ENCODE measurements around the gene ARSJ. TPM values are rescaled to one million over a fixed set of nuclear protein-coding genes. Genes with fewer than 3 reads are reported as not detected.

ARSJ gene
- total RNA-seq, 1 experiment from 2014 or later = 50.7 TPM

GRCh38 chr4:113869743-113870375, 109.6 kb downstream of the ARSJ start:
- no peak overlapping the region for H3K4me3 Mint-ChIP-seq (ENCODE audit: unreplicated experiment)
- TF ChIP-seq CTCF (IDR thresholded peaks at IDR 0.05; ENCODE audit: unreplicated experiment) = no peak
- BruUV-seq (replicated peaks) = no TSS peak
- DNase-seq (ENCODE audit: unreplicated experiment) = peak; percentile 72
- peaks cover 6% of the 10 kb centered on the region for H3K4me1 Mint-ChIP-seq (ENCODE audit: insufficient read depth, unreplicated experiment)
- intact Hi-C loops (cut with micrococcal nuclease) = no loop called here
- H3K36me3 Mint-ChIP-seq (ENCODE audit: insufficient read depth, unreplicated experiment) = no peaks in the 10 kb centered on the region
- no peaks in the 10 kb centered on the region for H3K27me3 Mint-ChIP-seq (ENCODE audit: insufficient read depth, unreplicated experiment)
- no peak overlapping the region for H3K27ac Mint-ChIP-seq (ENCODE audit: low read depth, unreplicated experiment)
- POLR2A ChIA-PET = no interaction called here
- H3K9me3 Mint-ChIP-seq (ENCODE audit: unreplicated experiment) = no peaks in the 10 kb centered on the region
- CTCF ChIA-PET = no interaction called here

- intact Hi-C loops (cut with micrococcal nuclease) = no loop called here
Observed at GRCh38 chr4:113866611-113867010, 112.8 kb downstream of the ARSJ start.

GRCh38 chr4:113858924-113859323, 120.5 kb downstream of the ARSJ start:
- Mint-ChIP-seq H3K27me3 (ENCODE audit: insufficient read depth, unreplicated experiment) (no peaks in the 10 kb centered on the region), H3K36me3 (ENCODE audit: insufficient read depth, unreplicated experiment) (no peaks in the 10 kb centered on the region), H3K4me3 (ENCODE audit: unreplicated experiment) (no peak overlapping the region), H3K27ac (ENCODE audit: low read depth, unreplicated experiment) (no peak overlapping the region), H3K9me3 (ENCODE audit: unreplicated experiment) (no peaks in the 10 kb centered on the region), H3K4me1 (ENCODE audit: insufficient read depth, unreplicated experiment) (no peaks in the 10 kb centered on the region)
- TF ChIP-seq CTCF (IDR thresholded peaks at IDR 0.05; ENCODE audit: unreplicated experiment) = no peak
- no peak for DNase-seq (ENCODE audit: unreplicated experiment)
- intact Hi-C loops (cut with micrococcal nuclease) = no loop called here
- CTCF ChIA-PET = no interaction called here
- POLR2A ChIA-PET = interaction anchor here (0.7 kb wide), 1 partner anchor 20 kb away, joined by 3 read pairs; no protein-coding TSS in a partner anchor
- BruUV-seq (replicated peaks) = no TSS peak

More at GRCh38 chr4:113866611-113867010, 112.8 kb downstream of the ARSJ start:
- no TSS peak for BruUV-seq (replicated peaks)
- no peak for DNase-seq (ENCODE audit: unreplicated experiment)
- Mint-ChIP-seq H3K4me3 (ENCODE audit: unreplicated experiment) (no peak overlapping the region), H3K9me3 (ENCODE audit: unreplicated experiment) (no peaks in the 10 kb centered on the region), H3K4me1 (ENCODE audit: insufficient read depth, unreplicated experiment) (peaks cover 6% of the 10 kb centered on the region), H3K27ac (ENCODE audit: low read depth, unreplicated experiment) (no peak overlapping the region), H3K36me3 (ENCODE audit: insufficient read depth, unreplicated experiment) (no peaks in the 10 kb centered on the region), H3K27me3 (ENCODE audit: insufficient read depth, unreplicated experiment) (no peaks in the 10 kb centered on the region)
- ChIA-PET CTCF (interaction anchor here (0.6 kb wide), 1 partner anchor 519 kb away, joined by 3 read pairs; no protein-coding TSS in a partner anchor), POLR2A (interaction anchor here (1.1 kb wide), 1 partner anchor 104 kb away, joined by 4 read pairs; no protein-coding TSS in a partner anchor)
- TF ChIP-seq CTCF (IDR thresholded peaks at IDR 0.05; ENCODE audit: unreplicated experiment) = no peak

- H3K4me1 Mint-ChIP-seq (ENCODE audit: insufficient read depth, unreplicated experiment) = peaks cover 10% of the 10 kb centered on the region
- no peaks in the 10 kb centered on the region for H3K9me3 Mint-ChIP-seq (ENCODE audit: unreplicated experiment)
- H3K4me3 Mint-ChIP-seq (ENCODE audit: unreplicated experiment) = no peak overlapping the region
- POLR2A ChIA-PET = no interaction called here
- no TSS peak for BruUV-seq (replicated peaks)
- intact Hi-C loops (cut with micrococcal nuclease) = no loop called here
- no peaks in the 10 kb centered on the region for H3K27me3 Mint-ChIP-seq (ENCODE audit: insufficient read depth, unreplicated experiment)
- H3K27ac Mint-ChIP-seq (ENCODE audit: low read depth, unreplicated experiment) = no peak overlapping the region
- no peak for TF ChIP-seq CTCF (IDR thresholded peaks at IDR 0.05; ENCODE audit: unreplicated experiment)
- CTCF ChIA-PET = no interaction called here
- no peaks in the 10 kb centered on the region for H3K36me3 Mint-ChIP-seq (ENCODE audit: insufficient read depth, unreplicated experiment)
- DNase-seq (ENCODE audit: unreplicated experiment) = no peak
Observed at GRCh38 chr4:113851816-113852215, 127.6 kb downstream of the ARSJ start.

Other genes starting within 250 kb of the ARSJ start
- gene CAMK2D, start 217.9 kb downstream of the ARSJ start, total RNA-seq (2022) = 32.1 and 55.1 TPM in 2 replicates